GM21717 (cell line): ENCODE data around the gene GHR.
"Not testable (repeated sequence)": the region's sequence is repeated elsewhere in the genome, so short reads cannot be mapped to it uniquely, and the experiment has no call there.

Experiments used
- ATAC-seq: cut with Tn5 transposase; IDR thresholded peaks from one replicate; pipeline ENCODE4 v1.9.1; 2021; ENCODE audit warnings: mild to moderate bottlenecking, moderate library complexity; ENCODE audit not compliant: unreplicated experiment

The GHR gene

DNA sequence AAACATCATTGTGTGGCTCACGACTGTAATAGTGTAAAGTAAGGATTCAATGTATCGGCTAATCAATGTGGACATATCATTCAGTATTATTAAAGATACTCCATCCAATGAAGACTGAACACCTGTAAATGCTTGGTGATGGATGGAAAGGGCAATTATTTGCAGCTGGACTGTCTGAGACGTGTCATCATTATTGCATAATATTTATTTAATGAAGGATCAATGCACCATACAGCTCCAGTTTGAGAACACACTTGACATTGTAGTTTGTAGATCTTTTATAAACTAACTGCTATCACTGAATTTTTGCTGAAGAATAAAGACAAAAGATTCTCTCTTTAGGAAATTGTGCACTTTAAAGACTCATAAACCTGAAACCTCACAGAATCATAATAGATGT lies 215.7 kb downstream of the GHR start:
- no peak for ATAC-seq

DNA sequence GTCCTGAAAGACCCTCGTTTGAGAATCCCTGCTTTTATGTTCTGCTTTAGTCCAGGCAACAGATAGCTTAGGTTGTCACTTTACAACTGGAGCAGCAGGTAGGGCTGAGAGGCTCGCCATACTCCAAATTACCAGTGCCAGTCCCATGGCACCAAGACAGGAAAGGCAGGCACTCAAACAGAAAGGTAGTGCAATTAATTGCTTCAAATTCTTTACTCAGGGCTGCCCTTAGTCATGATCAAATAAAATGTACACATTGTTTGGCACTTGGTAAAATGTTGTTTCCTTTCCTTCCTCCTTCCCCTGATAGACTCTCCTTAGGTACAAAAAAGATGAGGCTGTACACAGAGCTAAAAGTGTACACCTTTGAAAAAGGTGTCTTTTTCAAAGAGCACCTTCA lies 217.6 kb downstream of the GHR start:
- no peak for ATAC-seq

DNA sequence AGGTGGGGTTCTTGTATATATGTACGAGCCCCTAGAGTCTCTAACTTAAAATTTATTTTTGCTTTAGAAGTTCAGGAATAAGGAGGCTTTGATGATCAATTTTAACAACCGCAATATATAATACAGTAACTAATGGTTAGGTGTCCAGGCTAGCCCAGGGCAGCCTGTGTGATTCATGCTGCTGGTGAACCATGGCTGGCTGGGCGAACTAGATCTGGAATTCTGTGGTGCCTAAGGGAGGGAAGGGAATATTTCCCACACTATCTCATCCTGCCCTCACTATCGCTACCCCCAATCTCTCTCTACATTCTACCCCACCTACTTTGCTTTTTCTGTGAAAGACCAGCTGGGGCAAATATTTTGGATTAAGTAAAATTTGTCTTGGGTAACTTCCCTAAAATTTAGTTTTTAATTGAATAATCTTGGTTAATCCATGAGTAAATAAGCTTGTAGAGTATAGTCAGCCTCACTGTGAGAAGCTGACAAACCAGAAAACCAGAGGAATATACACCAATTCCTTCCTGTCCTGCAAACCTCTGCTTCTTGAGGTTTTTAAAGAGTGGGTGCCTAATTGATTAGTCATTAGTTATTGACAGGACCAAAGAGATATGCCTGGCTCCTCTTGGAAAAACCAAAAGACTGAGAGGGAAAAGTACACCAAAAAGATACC lies 218.2 kb downstream of the GHR start:
- no peak for ATAC-seq

DNA sequence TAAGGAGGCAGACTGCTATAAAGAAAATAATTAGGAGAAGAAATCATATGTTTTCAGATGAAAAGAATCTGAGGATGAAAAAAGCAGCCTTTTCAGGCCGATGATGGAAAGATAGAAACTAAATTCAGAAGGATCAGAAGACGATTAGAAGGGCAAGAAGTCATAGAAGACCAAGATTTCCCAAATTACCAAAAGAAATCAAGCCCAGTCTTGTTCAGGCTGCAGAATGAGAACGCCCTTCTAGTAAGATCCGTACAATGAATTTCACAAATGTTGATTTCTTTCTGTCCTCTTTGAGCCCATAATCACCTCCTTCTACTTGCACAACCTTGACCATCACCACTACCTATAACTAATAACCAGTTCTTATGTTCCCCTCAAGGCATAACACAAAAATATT lies 218.8 kb downstream of the GHR start:
- ATAC-seq: no peak

DNA sequence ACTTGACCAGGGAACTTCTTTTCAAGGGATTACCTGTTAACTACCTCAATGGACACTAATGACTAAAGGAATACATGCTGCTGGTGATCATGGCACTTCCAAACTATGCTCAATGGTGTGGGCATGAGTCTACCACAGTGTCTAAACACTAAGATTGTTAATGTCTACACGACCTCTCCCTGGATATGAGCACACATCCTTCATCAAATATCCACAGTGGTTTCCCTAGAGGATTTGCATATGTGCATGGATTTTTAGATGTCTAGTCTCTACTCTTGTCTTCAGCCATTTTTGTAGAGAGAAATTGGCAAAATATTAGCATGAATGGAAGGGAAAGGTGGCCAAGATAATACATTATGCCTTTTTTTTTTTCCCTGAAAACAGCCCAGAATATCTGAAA lies 220.1 kb downstream of the GHR start:
- ATAC-seq: no peak

DNA sequence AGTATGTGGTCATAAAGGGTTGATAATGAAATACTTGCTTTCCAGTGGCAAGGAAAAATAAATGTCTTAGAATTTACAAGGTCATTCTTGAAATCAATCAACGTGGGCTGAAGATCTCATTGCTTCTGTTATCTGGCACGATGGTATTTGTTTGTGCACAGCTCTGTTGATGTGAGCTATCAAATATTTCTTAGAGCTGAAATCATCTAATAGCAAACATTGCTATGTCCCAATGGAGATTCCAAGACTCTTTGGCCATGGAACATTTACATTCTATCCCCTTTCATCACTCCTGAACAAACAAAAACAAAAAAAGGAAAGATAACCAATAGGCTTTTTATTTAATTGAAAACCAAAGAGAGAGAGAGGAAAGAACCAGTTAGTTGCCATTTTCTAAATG lies 221.9 kb downstream of the GHR start:
- ATAC-seq: no peak

DNA sequence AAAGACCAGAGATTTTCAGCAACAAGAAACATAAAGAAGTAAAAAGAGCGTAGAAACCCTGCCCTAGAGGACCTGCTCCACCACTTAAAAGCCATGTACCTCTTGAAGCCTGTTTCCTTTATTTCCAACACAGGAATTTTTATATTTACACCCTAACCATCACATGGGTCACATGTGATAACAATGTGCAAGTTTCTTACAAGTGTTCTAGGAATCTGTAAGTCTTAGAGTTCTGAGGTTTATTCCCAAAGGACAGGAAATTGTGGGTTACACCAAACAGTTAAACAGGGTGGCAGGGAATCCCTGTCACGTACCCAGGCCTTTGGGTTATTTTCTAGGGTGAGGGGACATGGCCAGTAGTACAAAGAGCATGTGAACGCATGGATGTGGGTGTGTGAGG lies 224.8 kb downstream of the GHR start:
- no peak for ATAC-seq

DNA sequence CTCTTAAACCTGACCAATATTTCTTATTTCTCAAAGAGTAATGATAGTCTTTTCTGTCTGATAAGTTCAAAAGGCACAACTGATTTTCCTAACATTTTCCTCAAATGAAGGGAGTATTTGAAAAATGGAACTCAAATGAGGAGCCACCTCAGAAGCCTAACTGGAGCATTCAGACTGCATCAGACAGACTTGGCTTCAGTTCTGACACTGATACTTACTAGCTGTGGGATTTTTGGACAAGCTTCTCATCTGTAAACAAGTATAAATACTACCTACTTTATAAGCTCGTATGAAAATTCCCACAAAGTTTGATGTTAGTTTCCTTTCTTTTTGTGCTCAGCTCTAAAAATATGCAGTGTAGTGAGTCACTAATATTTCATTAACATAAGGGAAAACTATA lies 225.7 kb downstream of the GHR start:
- ATAC-seq: no peak

DNA sequence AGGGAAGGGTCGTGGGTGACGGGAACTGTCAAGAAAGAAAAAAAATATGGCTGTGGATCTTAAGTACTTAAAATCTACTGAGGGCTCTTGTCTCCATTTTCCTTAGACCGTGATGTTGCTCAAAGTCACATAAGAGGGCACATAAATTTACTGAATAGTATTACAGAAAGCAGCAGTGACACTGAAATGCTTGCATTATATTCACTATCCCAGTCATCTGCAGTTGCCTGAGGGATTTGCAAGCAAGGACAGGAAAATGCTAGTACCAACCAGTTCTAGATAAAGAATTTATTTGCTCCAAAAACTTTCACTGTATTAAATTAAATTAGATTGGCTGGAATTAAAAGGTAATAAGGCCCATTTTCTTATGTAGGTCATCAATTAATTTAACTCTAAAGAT lies 226.8 kb downstream of the GHR start:
- ATAC-seq: no peak

DNA sequence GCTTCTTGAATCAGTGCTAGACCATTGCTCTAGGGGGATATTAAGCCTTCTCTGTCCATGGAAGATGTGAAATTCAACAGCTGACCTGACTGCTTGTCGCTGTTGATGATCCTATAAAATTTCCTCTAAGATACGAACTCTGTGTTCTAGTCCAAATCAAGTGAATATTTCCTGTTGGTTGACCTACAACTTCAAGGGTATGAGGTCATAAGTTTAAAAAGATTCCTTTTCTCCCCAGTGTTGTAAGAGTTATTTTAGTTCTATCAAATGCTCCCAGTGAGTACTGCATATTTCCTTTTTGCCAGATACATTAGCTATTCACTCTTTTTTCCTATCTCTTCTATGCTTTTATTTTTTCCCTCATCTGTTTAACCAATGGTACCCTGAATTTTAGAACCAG lies 230.5 kb downstream of the GHR start:
- no peak for ATAC-seq

DNA sequence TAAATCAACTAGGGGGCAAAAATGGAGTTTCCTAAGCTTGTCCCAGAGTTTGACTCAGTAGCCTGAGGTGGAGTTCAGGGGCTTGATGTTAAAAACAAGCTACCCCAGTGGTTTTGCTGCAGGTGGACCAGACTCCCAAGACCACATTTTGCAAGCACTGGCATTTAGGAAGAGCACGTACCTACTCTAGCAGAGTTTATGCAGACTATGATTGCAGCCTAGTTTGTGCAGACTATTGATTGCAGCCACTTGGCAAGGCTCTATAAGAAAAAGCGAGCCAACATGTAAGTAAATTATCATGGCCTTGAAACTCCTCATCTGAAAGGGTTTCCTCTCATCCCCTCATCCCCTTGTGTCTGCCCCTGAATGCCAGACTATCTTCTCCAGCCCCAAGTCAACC lies 231.4 kb downstream of the GHR start:
- ATAC-seq: no peak

DNA sequence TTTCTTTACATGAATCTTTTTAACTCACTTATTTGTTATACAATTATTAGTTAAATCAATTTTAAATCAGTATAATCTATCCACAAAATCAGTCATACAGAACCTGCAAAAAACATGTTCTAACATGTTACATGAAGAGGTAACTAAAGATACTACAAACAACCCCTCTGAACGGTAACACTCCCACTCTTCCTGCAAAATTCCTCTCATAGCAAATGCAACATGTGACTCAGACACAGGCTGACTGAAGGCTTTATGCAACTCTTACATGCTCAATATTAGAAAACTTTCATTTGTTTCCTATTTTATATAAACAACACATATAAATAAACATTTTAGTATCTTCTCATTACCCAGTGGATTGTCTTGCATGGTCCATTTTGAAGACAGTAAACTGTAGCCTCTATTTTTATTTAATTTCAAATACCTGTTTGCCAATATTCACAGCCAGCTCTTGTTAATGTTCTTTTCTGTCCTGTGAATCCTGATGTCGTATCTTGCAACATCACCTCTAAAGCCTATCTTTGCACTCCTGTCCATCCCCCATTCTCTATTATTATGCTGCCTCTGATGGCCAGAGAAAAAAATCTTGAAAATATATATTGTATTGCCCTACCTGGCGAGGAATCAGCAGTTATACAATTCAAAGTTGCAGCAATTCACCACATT lies 232.9 kb downstream of the GHR start:
- ATAC-seq: no peak

DNA sequence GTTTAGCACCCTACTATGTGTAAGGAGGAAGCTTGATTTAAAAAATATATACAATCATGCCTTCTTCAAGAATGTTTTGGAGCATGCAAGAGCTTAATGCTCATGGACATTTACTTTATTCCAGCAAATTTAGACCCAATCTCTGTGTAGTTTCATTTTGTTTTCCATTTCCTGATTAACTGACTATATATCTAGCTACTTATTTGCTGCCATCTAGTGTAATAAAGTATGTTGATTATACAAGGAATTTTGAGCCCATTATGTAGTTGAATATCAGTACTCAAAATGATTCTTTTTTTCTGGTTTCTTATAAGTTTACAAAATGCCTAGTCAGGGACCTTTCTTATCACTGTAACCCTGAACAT lies 233.4 kb downstream of the GHR start:
- no peak for ATAC-seq

DNA sequence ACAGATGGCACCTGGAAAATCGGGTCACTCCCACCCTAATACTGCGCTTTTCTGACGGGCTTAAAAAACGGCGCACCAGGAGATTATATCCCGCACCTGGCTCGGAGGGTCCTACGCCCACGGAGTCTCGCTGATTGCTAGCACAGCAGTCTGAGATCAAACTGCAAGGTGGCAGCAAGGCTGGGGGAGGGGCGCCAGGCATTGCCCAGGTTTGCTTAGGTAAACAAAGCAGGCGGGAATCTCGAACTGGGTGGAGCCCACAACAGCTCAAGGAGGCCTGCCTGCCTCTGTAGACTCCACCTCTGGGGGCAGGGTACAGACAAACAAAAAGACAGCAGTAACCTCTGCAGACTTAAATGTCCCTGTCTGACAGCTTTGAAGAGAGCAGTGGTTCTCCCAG lies 236.6 kb downstream of the GHR start:
- ATAC-seq: not testable (repeated sequence)

DNA sequence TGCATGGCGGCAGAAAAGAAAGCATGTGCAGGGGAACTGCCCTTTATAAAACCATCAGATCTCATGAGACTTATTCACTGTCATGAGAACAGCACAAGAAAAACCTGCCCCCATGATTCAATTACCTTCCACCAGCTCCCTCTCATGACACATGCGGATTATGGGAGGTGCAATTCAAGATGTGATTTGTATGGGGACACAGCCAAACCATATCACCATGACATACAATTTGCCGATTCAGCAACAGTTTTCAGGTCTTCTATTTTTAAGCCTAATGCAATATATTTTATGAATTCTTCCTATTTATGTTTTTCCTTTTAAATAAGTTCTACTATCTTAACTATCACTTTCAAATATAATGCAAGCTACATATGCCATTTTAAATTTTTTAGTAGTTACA lies 242.6 kb downstream of the GHR start:
- ATAC-seq: no peak

DNA sequence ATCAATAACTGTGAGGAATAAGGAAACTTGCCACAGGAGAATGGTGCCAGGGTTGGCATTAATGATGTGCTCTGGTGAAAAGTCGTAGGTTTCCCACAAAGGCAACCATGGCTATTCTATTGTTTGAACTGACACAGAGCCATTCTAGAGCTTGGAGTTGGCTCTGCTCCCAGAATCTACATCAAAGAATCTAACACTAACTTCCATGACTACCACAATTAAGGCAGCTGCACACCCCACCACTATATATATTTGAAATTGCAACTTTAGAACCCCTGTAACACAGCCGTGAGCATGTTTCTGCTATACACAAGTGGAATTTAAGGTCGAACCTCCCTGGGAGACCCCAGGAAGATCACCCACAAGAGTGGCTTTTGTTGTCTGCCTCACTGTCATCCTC lies 243.6 kb downstream of the GHR start:
- ATAC-seq: no peak

DNA sequence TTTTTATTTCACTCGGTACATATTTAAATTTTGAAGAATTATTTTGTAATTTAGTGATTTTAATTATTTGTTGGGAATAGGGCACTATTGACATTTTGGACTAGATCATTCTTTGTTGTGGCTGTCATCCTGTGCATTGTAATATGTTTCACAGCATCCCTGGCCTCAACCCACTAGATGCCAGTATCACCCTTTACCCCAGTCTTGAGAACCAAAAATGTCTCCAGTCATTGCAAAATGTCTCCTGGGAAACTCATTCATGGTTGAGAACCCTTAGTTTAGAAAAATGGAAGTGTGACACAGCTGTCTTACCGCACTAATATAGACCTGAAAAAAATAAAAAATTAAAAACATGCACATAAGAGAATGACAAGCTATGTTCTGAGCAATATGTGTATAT lies 245.0 kb downstream of the GHR start:
- ATAC-seq: no peak

DNA sequence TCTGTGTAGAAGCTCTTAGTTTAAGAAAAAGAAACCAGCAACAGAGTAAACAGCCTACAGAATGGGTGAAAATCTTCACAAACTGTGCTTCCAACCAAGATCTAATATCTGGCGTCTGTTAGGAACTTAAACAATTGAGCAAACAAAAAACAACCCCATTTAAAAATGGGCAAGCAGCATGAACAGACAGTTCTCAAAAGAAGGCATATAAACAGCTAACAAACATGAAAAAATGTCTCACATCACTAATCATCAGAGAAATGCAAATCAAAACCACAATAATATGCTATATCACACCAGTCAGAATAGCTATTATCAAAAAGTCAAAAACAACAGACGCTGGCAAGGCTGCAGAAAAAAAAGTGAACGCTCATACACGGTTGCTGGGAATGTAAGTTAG lies 249.7 kb downstream of the GHR start:
- ATAC-seq: no peak

DNA sequence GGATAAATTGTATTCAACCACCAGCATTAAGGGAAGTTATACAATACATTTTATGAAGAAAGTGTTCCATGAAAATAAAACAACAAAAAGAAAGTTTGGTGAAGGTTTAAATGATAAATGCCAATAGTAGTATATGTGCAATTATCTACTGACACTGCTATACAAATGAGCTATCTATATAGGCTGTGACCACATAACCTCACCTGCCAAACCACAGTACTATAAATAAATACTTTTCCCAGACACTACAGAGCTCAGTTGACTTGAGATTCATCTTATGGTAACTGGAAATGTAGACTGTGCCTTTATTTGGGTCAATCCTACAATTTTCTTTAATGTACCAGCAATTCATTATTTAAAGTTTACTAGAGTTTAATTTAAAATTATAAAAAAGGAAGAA lies 252.4 kb downstream of the GHR start:
- ATAC-seq: no peak

DNA sequence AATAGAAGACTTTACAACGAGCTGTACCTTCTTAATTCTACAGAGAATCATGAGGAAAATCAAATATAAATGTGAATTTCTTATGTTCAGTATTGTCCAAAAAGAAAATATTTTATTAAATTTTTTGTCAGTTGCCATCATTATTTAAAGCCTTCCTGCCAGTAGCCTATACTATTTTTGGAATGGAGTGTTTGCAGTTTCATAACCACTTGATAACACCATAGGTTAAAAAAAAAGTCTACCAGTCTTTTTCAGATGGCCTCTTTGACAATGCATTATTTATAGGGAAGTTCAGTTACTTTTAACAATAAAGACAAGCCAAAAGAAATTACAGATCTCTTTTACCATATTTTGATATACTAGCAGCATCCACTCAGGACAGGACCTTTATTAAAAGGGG lies 253.1 kb downstream of the GHR start:
- no peak for ATAC-seq

DNA sequence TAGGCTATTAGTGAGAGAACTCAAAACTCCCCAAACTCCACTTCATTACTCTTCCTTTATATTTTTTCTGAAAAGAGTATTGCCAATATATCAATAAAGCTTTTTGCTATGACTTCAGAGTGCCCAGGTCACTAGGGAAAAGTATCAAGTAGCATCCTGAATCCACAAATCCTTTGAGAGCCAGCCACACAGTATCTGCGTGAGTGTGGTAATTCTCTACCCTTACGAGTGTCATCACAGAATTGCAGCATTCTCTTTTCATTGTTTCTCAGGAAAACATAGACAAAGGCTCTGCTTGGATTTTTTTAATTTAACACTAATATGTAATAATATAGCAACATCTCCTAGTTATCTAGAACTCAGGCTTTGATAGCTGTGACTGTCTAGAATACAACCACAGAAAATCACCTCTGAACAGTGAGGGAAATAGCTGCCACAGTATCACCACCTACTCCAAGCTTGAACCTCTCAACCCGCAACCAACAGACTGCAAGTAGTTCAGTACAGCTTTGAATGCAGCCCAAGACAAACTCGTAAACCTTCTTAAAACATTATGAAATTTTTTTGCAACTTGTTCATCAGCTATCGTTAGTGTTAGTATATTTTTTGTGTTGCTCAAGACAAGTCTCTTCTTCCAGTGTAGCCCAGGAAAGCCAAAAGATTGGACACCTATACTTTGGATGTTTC lies 254.1 kb downstream of the GHR start:
- ATAC-seq: no peak

DNA sequence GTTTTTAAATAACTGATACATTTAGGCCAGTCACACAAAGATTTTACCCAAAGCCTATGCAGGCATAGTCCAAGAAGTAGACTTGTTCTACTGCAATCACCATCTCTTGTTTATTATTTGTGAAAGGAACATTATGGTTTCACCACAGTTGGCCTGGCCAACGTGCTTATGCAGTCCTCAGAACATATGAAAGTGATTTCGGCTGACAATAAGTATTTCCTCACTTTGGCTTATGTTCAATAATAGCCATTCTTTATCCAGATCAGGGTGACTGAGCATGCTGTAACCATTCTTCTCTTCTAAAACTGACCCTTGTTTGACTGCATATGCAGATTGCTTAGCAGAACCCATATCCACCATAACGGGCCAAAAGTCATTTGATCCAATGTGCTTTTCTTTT lies 256.8 kb downstream of the GHR start:
- no peak for ATAC-seq

DNA sequence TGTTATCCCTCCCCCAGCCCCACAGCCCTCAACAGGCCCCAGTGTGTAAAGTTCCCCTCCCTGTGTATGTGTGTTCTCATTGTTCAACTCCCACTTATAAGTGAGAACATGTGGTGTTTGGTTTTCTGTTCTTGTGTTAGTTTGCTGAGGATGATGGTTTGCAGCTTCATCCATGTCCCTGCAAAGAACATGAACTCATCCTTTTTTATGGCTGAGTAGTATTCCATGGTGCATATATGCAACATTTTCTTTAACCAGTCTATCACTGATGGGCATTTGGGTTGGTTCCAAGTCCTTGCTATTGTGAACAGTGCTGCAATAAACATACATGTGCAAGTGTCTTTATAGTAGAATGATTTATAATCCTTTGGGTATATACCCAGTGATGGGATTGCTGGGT lies 261.8 kb downstream of the GHR start:
- ATAC-seq: not testable (repeated sequence)
